Activated CD8-positive, alpha-beta T cell treated with anti-CD3 and anti-CD28 coated beads for 36 hours (primary cell): ENCODE results near the gene HTD2. TPM values are rescaled to one million over a fixed set of nuclear protein-coding genes. Genes with fewer than 3 reads are reported as not detected.

ENCODE experiments used
- ATAC-seq: fragments of 200-7000 bp; cut with Tn5 transposase; one replicate; pipeline ENCODE4 v1.10.0; 2021; ENCODE audit warnings: mild to moderate bottlenecking, moderate library complexity
- CTCF ChIA-PET: fragments of 350-600 bp; sonication (Branson Sonifier 250); formaldehyde crosslinking; loops from one replicate; lab custom pipeline; 2021; ENCODE audit warnings: antibody characterized with exemption; lab: Charles Lee
- POLR2A ChIA-PET: fragments of 350-600 bp; sonication (Branson Sonifier 250); formaldehyde crosslinking; loops from one replicate; lab custom pipeline; 2021; ENCODE audit warnings: antibody characterized with exemption; lab: Charles Lee
- DNase-seq: peaks from one replicate; pipeline ENCODE4 v3.0.0-alpha.2; 2020
- H3K27ac Mint-ChIP-seq: one replicate; pipeline ENCODE4 v1.8.0; 2021; ENCODE audit warnings: mild to moderate bottlenecking, mixed read lengths
- H3K27me3 Mint-ChIP-seq: one replicate; pipeline ENCODE4 v1.8.0; 2021; ENCODE audit warnings: mixed read lengths
- H3K36me3 Mint-ChIP-seq: one replicate; pipeline ENCODE4 v1.8.0; 2021; ENCODE audit warnings: low read depth, mixed read lengths
- H3K4me1 Mint-ChIP-seq: one replicate; pipeline ENCODE4 v1.8.0; 2021; ENCODE audit warnings: low read depth, mixed read lengths
- H3K4me3 Mint-ChIP-seq: one replicate; pipeline ENCODE4 v1.8.0; 2021; ENCODE audit warnings: mild to moderate bottlenecking, moderate library complexity, mixed read lengths
- H3K9me3 Mint-ChIP-seq: one replicate; pipeline ENCODE4 v1.8.0; 2021; ENCODE audit warnings: mixed read lengths
- CTCF ChIP-seq: fragments of 200-600 bp; IDR thresholded peaks from one replicate; pipeline ENCODE4 v1.8.0; 2022; ENCODE audit warnings: antibody characterized with exemption, mild to moderate bottlenecking
- intact Hi-C: fragments of 100-400 bp; cut with micrococcal nuclease; formaldehyde crosslinking; loops from one replicate; pipeline ENCODE4 v1.10.0; 2022
- total RNA-seq, 2 experiments: library from RNA; stranded (reverse); gene quantifications; one replicate each; pipeline ENCODE4 v1.2.3, GENCODE V29; 2021

The HTD2 gene
- total RNA-seq: 1 to 10 TPM; 8.4 to 9.6 TPM

GRCh38 chr3:58305882-58306711 is at the start of gene HTD2, which contains the start of gene RPP14:
HTD2 (plus strand) TSS chr3:58306520; CDS start chr3:58317614, 11,094 bp downstream.
RPP14 (plus strand) TSS chr3:58306245; CDS start chr3:58310330, 4,085 bp downstream.
- Mint-ChIP-seq H3K9me3 (peaks cover 3% of the 10 kb centered on the region), H3K36me3 (peaks cover 24% of the 10 kb centered on the region), H3K4me3 (peak within 1 kb of the TSS; percentile 97), H3K27me3 (peaks cover 5% of the 10 kb centered on the region), H3K4me1 (peaks cover 23% of the 10 kb centered on the region), H3K27ac (peak within 1 kb of the TSS; percentile 100)
- TF ChIP-seq CTCF: peak; percentile 81
- POLR2A ChIA-PET: interaction anchor here (0.7 to 3.5 kb wide), 17 partner anchors 10 to 187 kb away, joined by 3 to 16 read pairs (median 3); partner anchors contain the start of gene PXK
- CTCF ChIA-PET: interaction anchor here (0.6 to 7.0 kb wide), 57 partner anchors 10 to 344 kb away, joined by 3 to 87 read pairs (median 4); partner anchors contain the start of genes ABHD6, KCTD6 and PXK
- DNase-seq (peak; percentile 99), ATAC-seq (peak; percentile 91)
- intact Hi-C loops: loop anchor here (5.0 kb wide), 3 partner anchors 69 to 226 kb away; partner anchors contain the start of gene ABHD6

- ChIA-PET CTCF (no interaction called here), POLR2A (no interaction called here)
- intact Hi-C loops: no loop called here
- Mint-ChIP-seq H3K9me3 (no peaks in the 10 kb centered on the region), H3K4me1 (peaks cover 13% of the 10 kb centered on the region), H3K4me3 (no peak overlapping the region), H3K27me3 (no peaks in the 10 kb centered on the region), H3K27ac (no peak overlapping the region), H3K36me3 (peaks cover 4% of the 10 kb centered on the region)
- no peak for TF ChIP-seq CTCF
- ATAC-seq: no peak
- DNase-seq: no peak
Observed at GRCh38 chr3:58258392-58259055, 47.8 kb upstream of the HTD2 start.

GRCh38 chr3:58260261-58260731 is 46.0 kb upstream of the HTD2 start:
- H3K4me3 Mint-ChIP-seq: no peak overlapping the region
- DNase-seq: peak; percentile 61
- no peak overlapping the region for H3K27ac Mint-ChIP-seq
- H3K36me3 Mint-ChIP-seq: peaks cover 4% of the 10 kb centered on the region
- ChIA-PET CTCF (no interaction called here), POLR2A (interaction anchor here (0.5 kb wide), 1 partner anchor 156 kb away, joined by 3 read pairs; no protein-coding TSS in a partner anchor)
- peak; percentile 94 for ATAC-seq
- no peaks in the 10 kb centered on the region for H3K9me3 Mint-ChIP-seq
- peaks cover 13% of the 10 kb centered on the region for H3K4me1 Mint-ChIP-seq
- H3K27me3 Mint-ChIP-seq: no peaks in the 10 kb centered on the region
- no peak for TF ChIP-seq CTCF
- intact Hi-C loops: no loop called here

GRCh38 chr3:58260733-58261132 is 45.6 kb upstream of the HTD2 start:
- intact Hi-C loops: no loop called here
- DNase-seq (no peak), ATAC-seq (peak; percentile 42)
- Mint-ChIP-seq H3K9me3 (no peaks in the 10 kb centered on the region), H3K4me3 (no peak overlapping the region), H3K27me3 (no peaks in the 10 kb centered on the region), H3K27ac (no peak overlapping the region), H3K36me3 (peaks cover 4% of the 10 kb centered on the region), H3K4me1 (peaks cover 13% of the 10 kb centered on the region)
- CTCF ChIA-PET: no interaction called here
- POLR2A ChIA-PET: no interaction called here
- TF ChIP-seq CTCF: no peak
